GM18951 (cell line): ENCODE data around the gene GIPC2.

Source experiments
- POLR2A ChIP-seq: IDR thresholded peaks from 4 replicates; pipeline ENCODE4 v1.6.1; 2011; ENCODE audit warnings: mild to moderate bottlenecking; ENCODE audit not compliant: insufficient read length, insufficient read depth; ENCODE audit errors: extremely low read depth
- in situ Hi-C: fragments of 300-500 bp; cut with MboI; formaldehyde crosslinking; loops from one replicate; pipeline ENCODE4 v1.12.0; 2022; ENCODE audit warnings: low sequenced_read_pairs, mixed read lengths, inconsistent platforms; ENCODE audit not compliant: unreplicated experiment

GIPC2 gene

DNA sequence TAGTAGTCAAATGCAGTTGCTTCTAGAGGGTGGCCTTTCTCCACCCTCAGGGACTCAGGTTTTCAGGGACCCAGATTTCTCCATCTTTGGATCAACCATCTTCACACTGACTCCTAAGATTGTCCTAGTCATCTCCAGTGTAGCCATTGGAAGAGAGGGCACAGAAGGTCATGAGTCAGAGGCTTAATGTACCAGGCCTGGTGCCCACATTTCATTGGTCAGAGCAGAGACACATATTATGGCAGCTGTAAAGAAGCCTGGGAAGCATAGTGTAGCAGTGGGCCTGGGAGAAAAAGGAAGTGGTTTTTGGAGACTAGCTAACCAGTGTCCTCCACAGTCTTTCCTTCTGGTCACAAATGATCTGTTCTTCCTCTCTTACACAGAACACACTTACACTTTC is 122.5 kb downstream of the GIPC2 start:
- TF ChIP-seq POLR2A = no peak
- in situ Hi-C loops = no loop called here

DNA sequence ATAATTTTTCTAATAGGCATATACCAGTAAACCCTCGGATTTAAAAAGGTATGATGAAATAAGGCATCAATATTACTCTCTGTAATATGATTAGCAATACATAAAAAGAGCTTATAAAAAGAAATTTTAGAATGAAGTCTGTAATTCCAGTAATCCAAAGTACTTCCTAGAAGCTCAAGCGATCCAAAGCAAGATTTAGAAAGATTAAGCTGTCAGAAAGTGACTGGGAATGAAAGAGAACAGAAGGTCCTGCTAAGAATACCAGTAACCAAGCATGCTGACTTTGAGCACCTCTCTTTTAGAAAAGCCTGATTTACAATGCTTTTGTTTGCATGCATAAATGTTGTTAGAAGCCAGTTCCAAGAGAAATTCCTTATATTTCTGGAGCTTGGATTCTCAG is 125.1 kb downstream of the GIPC2 start:
- in situ Hi-C loops = no loop called here
- TF ChIP-seq POLR2A = no peak

DNA sequence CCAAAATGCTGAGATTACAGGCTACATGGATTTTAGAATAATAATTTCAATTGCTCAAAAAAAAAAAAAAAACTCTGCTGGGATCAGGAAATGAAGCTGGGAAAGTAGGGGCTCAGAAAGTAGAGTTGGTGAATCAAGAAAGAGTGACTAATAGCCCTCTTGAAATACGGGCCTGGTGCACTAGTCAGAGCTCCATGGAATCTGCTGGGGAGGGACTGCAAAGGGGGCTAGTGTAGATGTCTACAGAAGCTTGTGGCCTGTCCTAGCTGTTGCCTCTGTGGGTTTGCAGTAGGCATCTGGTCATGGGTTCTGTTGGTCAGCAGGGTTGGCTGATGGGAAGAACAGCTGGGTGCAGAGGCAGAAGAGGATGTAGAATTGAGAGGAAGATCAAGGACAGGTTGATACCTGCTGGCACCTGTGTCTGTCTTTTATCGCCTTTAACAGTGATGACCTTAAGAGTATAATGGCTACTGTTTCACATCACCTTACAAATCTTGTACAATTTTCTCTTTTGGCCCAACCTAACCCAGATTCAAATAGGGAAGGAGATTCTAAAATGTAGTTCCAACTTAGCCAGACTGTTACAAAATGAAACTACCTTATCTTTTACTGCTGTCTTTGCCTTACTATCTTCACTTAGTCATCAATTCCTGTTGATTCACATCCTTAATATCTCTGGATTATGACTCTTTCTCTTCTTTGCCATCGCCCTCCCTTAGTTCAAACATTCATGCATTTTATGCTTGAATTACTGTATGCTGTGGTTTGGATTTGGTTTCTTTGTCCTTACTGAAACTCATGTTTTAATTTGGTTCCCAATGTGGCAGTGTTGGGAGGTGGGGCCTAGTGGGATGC is 126.2 kb downstream of the GIPC2 start:
- in situ Hi-C loops = no loop called here
- TF ChIP-seq POLR2A = no peak

GRCh38 chr1:78176448-78176847 is 130.7 kb downstream of the GIPC2 start:
- in situ Hi-C loops = no loop called here
- no peak for TF ChIP-seq POLR2A

DNA sequence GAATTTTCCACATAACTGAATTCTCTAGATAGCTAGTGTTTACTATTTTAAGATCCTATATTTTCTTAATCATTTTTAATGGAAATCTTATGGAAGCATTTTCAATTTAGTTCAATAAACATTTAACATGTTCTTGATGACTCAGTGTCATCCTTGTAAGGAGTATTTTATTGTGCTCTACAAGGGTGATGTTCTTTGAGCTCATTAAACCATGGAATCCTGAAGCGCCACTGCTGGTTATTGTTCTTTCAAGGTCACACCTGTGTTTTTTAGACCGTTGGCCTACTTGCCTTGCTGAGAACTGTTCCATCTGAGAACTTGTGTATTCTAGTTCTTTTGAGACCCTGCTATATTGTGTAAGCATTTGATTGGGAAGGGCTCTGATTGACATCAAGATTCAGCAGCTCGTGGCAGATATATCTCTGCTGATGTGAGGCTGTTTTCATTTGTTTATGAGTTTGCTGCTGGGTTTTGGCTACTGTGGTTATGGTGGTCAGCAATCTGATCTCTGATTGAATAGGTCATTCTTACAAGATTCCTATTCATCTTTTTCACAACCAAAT is 132.0 kb downstream of the GIPC2 start:
- in situ Hi-C loops = no loop called here
- no peak for TF ChIP-seq POLR2A

- in situ Hi-C loops = no loop called here
- TF ChIP-seq POLR2A = no peak
Observed at GRCh38 chr1:78178816-78179215, 133.1 kb downstream of the GIPC2 start.

DNA sequence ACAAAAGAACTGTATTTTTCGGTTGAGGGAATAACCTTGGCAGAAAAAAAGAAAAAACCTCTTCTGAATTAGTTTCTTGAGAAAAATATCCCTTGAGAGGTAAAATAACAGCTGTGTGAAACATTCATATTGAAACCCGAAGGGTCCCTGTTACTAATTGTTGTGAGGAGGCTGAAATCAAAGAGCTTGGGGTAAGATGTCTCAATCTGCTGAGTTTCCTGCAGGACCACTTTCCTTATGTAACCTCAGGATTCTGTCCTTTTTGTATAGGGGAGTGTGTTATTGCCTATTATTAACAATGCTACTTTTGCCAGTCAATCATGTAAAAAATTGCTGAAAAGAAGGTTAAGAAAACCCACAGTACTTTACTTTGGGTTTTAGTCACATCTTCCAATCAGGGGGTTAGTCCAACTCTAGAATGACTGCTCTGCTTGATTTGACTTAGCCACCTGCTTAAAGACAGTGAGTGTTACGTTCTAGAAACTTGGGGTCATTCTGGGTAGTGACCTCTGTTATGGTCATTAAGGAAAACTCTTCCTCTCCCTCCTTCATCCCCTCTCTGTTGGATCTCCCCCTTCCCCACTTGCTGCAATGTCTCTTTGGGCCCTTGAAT is 138.8 kb downstream of the GIPC2 start:
- in situ Hi-C loops = no loop called here
- no peak for TF ChIP-seq POLR2A
